ENCODE measurements around the gene SARM1. TPM values are rescaled to one million over a fixed set of nuclear protein-coding genes. Genes with fewer than 3 reads are reported as not detected.

Gene SARM1
- total RNA-seq, 2 donors from 2014 or later: 24.4 to 26.1 TPM

DNA sequence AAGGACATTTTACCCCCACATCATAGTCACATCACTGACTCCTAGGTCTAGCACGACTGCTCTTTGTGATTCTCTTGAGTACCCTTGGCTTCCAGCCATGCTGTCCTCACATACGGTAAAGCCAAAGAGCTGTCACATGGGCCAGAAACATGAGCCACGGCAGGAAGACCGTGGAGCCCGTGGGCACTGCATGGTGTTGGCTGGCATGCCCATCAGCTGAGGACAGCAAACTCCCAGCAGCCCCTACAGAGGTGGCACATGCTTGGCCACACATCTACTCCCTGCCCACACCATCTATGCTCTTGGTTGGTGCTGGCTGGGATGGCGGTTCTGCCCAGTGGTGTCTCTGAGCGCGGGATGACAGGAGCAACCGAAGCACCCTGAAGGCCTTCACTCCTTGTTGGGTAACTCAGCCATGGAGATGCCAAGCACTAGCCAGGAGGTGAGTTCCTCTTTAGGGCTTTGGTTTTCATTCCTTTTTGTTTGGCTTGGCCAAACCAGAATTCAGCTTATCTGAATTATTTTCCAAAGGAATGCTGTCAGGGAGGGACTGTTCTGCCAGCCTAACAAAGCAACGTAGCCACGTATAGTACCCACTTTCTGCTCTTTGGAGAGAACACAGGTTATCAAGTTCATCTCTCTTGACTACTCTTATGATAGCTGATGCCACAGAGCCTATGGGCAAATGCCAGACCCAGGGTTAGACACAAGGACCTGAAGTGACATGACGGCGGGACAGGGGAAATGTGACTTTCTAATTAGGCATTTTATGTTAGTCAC, 25.9 kb upstream of the SARM1 start:
- no peak overlapping the region for H3K27ac Mint-ChIP-seq
- no peaks in the 10 kb centered on the region for H3K27me3 Mint-ChIP-seq
- ATAC-seq (no peak), DNase-seq (no peak)
- H3K4me3 Mint-ChIP-seq: no peak overlapping the region
- no peaks in the 10 kb centered on the region for H3K4me1 Mint-ChIP-seq
- H3K36me3 Mint-ChIP-seq (ENCODE audit: low read depth): peaks cover 3% of the 10 kb centered on the region
- H3K9me3 ChIP-seq (ENCODE audit: control insufficient read depth, low read length, poor library complexity, severe bottlenecking): no peaks in the 10 kb centered on the region

GRCh38 chr17:28346199-28346580, 25.3 kb upstream of the SARM1 start:
- Mint-ChIP-seq H3K27ac (no peak overlapping the region), H3K27me3 (no peaks in the 10 kb centered on the region), H3K4me3 (no peak overlapping the region), H3K4me1 (no peaks in the 10 kb centered on the region), H3K36me3 (ENCODE audit: low read depth) (peaks cover 3% of the 10 kb centered on the region)
- no peaks in the 10 kb centered on the region for H3K9me3 ChIP-seq (ENCODE audit: control insufficient read depth, low read length, poor library complexity, severe bottlenecking)
- DNase-seq (no peak), ATAC-seq (no peak)

DNA sequence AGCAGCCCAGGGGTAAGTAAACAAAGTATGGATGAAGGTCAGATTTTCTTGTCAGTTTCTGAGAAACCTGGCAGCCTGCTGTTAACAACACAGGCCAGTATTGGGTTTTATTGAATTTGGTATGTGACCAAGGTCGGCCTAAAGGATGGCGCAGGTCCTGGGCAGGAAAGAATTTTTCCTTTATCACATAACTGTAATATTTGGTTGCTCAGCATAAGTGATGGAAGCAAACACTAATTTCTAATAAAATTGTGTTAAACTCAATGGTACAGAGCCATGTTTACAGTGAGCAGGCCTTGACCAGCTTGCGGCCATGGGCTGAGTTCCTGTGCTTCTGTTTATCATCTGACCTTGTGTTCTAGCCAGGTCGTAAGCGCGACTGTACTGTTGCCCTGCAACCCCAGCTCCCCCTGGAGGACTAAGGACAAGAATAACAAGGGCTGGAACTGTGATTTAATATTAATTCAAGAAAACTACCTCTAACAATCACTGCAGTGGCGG, 24.7 kb upstream of the SARM1 start:
- no peak overlapping the region for H3K4me3 Mint-ChIP-seq
- no peaks in the 10 kb centered on the region for H3K4me1 Mint-ChIP-seq
- H3K36me3 Mint-ChIP-seq (ENCODE audit: low read depth): peaks cover 3% of the 10 kb centered on the region
- ATAC-seq: no peak
- no peaks in the 10 kb centered on the region for H3K27me3 Mint-ChIP-seq
- DNase-seq: no peak
- no peaks in the 10 kb centered on the region for H3K9me3 ChIP-seq (ENCODE audit: control insufficient read depth, low read length, poor library complexity, severe bottlenecking)
- no peak overlapping the region for H3K27ac Mint-ChIP-seq

DNA sequence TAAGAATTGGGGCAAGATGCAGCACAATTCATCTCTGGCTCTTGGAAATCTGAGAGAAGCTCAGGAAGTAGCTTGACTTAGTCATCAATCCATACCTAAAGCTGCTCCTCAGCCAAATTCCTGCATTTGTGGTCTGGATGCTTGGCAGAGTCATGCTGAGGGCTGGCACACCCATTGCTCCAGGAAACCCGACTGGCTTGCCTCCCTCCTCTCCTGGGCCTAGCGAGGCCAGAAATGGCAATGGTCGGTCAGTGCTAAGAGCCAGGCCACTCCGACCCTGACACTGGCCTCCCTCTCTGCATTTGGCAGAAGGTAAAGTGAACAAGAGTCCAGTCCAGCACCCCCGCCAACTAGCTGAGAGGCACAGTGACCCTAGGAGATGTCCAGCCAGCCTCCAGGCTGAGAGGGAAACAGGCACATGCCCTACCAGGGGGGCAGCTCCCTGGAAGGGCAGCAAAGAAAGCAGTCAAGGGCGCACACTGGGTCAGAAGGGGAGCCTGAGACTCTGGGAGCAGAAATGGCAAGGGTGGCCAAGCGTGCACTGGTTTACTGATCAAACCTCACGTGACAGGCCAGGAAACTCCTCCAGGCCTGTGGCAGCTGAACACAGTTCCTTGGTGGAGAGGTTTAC, 24.1 kb upstream of the SARM1 start:
- ATAC-seq (no peak), DNase-seq (no peak)
- H3K9me3 ChIP-seq (ENCODE audit: control insufficient read depth, low read length, poor library complexity, severe bottlenecking): no peaks in the 10 kb centered on the region
- no peaks in the 10 kb centered on the region for H3K27me3 Mint-ChIP-seq
- H3K4me1 Mint-ChIP-seq: no peaks in the 10 kb centered on the region
- H3K27ac Mint-ChIP-seq: no peak overlapping the region
- H3K36me3 Mint-ChIP-seq (ENCODE audit: low read depth): peaks cover 3% of the 10 kb centered on the region
- no peak overlapping the region for H3K4me3 Mint-ChIP-seq

GRCh38 chr17:28348979-28349378, 22.5 kb upstream of the SARM1 start:
- no peak for DNase-seq
- H3K36me3 Mint-ChIP-seq (ENCODE audit: low read depth): peaks cover 3% of the 10 kb centered on the region
- H3K9me3 ChIP-seq (ENCODE audit: control insufficient read depth, low read length, poor library complexity, severe bottlenecking): no peaks in the 10 kb centered on the region
- H3K27me3 Mint-ChIP-seq: no peaks in the 10 kb centered on the region
- H3K27ac Mint-ChIP-seq: no peak overlapping the region
- H3K4me1 Mint-ChIP-seq: no peaks in the 10 kb centered on the region
- ATAC-seq: no peak
- no peak overlapping the region for H3K4me3 Mint-ChIP-seq

DNA sequence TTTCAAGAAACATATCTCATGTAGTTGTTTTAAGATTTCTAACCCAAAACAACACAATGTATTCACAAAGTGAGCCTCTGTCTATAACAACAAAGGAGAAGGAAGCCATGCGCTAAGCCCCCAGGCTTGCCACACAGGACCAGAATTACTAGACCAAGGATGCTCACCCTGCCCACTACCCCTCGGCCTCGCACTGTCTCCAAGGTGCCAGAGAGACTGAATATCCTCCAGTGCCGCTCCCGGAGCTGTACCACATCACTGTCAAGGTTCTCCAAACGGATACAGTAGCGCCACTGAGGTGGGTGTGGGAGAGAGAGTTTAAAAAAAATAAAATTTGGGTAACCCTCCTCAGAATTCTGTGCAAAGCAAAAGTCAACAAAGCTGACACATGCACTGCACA, 21.2 kb upstream of the SARM1 start:
- peaks cover 2% of the 10 kb centered on the region for H3K4me1 Mint-ChIP-seq
- ATAC-seq (no peak), DNase-seq (no peak)
- peak overlapping the region; percentile 32 for H3K27ac Mint-ChIP-seq
- no peak overlapping the region for H3K4me3 Mint-ChIP-seq
- H3K36me3 Mint-ChIP-seq (ENCODE audit: low read depth): peaks cover 3% of the 10 kb centered on the region
- H3K27me3 Mint-ChIP-seq: no peaks in the 10 kb centered on the region
- no peaks in the 10 kb centered on the region for H3K9me3 ChIP-seq (ENCODE audit: control insufficient read depth, low read length, poor library complexity, severe bottlenecking)

DNA sequence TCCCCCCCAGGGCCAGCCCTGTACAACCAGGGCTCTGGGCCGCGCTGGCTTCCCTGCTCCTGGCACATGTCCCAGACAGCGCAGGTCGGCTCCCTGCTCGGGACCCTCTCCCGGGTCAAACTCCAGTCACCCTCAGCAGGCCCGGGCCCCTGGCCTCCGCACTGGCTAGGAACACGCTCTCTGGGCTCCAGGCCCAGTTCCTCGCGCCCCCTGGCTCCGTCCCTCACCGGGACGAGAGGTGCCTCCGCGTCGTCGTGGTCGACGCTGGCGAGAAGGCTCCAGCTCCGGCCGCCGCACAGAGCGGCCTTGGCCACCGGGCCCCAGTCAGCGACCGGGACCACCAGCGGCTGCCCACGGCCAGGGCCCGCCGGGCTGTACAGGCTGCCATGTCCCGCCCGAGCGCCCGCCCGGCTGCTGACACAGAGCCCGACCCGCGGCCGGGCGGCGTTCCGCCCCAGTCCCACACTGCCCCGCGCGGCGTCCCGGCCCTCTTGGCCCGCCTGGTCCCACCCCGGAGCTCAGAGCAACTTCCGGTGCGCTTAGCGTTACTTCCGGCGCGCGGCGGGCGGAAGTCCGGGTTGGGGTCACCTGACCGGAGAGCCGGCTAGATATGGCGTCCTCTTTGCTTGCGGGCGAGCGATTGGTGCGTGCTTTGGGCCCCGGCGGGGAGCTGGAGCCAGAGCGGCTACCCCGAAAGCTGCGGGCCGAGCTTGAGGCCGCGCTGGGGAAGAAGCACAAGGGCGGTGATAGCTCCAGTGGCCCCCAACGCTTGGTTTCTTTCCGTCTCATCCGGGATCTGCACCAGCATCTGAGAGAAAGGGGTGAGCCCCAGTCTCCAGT, 14.2 kb upstream of the SARM1 start, which contains the start of gene POLDIP2:
POLDIP2 (minus strand) TSS at position 467 of the 840 bp plus-strand sequence; CDS start at position 388, 79 bp downstream.
- no peaks in the 10 kb centered on the region for H3K27me3 Mint-ChIP-seq
- peak within 1 kb of the TSS; percentile 94 for H3K4me3 Mint-ChIP-seq
- peaks cover 26% of the 10 kb centered on the region for H3K4me1 Mint-ChIP-seq
- H3K27ac Mint-ChIP-seq: peak within 1 kb of the TSS; percentile 94
- no peaks in the 10 kb centered on the region for H3K36me3 Mint-ChIP-seq (ENCODE audit: low read depth)
- H3K9me3 ChIP-seq (ENCODE audit: control insufficient read depth, low read length, poor library complexity, severe bottlenecking): no peaks in the 10 kb centered on the region
- ATAC-seq (peak; percentile 99), DNase-seq (peak; percentile 94 to 96 (median 94))

DNA sequence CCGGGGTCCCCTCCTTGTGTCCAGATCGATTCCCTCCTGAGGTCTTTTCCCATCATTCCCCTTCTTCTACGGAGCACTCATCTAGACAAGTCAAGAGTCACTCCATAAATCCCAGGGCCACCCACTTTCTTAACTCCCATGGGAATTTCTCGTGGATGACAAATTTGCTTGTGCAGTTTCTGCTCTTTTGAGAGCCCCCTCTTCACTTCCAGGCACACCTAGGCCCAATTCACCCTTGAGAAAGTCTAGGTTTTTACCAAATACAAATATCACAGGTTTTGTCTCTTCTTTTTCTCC, 13.6 kb upstream of the SARM1 start:
- H3K27ac Mint-ChIP-seq: peak overlapping the region; percentile 94
- H3K9me3 ChIP-seq (ENCODE audit: control insufficient read depth, low read length, poor library complexity, severe bottlenecking): no peaks in the 10 kb centered on the region
- peaks cover 26% of the 10 kb centered on the region for H3K4me1 Mint-ChIP-seq
- peak overlapping the region; percentile 94 for H3K4me3 Mint-ChIP-seq
- ATAC-seq (no peak), DNase-seq (no peak)
- H3K27me3 Mint-ChIP-seq: no peaks in the 10 kb centered on the region
- no peaks in the 10 kb centered on the region for H3K36me3 Mint-ChIP-seq (ENCODE audit: low read depth)

GRCh38 chr17:28363186-28363585, 8.3 kb upstream of the SARM1 start:
- no peak overlapping the region for H3K4me3 Mint-ChIP-seq
- no peak for ATAC-seq
- H3K27me3 Mint-ChIP-seq: no peaks in the 10 kb centered on the region
- H3K27ac Mint-ChIP-seq: no peak overlapping the region
- H3K9me3 ChIP-seq (ENCODE audit: control insufficient read depth, low read length, poor library complexity, severe bottlenecking): no peaks in the 10 kb centered on the region
- no peaks in the 10 kb centered on the region for H3K36me3 Mint-ChIP-seq (ENCODE audit: low read depth)
- peaks cover 3% of the 10 kb centered on the region for H3K4me1 Mint-ChIP-seq
- no peak for DNase-seq

DNA sequence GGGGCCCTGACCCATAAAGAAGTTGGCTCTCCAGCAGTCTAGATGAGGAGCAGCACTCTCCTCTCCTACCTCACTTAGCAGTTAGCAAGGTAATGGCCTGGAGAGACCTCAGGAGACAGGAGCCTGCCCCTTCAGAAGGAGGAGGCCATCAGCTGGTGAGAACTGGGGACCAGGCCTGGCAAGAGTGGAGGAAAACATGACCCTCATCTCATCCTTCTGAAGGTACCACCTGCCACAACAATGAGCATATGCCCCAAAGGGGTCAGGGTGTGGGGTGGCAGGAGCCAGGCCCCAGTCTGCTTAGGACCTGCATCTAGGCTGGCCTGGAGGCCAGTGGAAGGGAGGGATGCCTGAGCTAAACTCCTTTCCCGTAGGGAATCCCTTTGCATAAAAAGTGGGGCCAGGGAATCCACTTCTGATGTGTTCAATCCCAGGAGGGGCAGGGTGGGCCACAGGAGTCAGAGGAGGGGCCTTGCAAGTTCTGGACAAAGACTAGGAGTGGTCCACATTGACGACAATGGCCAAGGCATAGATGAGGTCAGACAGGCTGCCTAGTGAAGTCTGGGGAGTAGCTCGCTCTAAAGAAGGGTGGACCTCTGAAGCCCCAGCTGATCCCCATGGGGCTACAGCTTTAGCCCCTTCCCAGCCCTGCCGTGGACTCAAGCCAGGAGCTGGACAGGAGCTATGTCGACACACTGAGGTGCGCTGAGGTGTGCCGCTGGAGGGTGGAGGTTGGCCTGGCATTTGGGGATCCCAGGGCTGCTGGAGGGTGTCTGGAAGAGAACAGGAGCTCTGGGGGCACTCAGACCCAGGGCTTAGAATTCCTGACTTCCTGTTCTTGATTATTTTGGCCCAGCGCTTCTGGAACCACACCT, 7.5 kb upstream of the SARM1 start:
- H3K27me3 Mint-ChIP-seq: no peaks in the 10 kb centered on the region
- no peak overlapping the region for H3K4me3 Mint-ChIP-seq
- H3K4me1 Mint-ChIP-seq: no peaks in the 10 kb centered on the region
- DNase-seq (no peak), ATAC-seq (no peak)
- no peak overlapping the region for H3K27ac Mint-ChIP-seq
- H3K36me3 Mint-ChIP-seq (ENCODE audit: low read depth): no peaks in the 10 kb centered on the region
- no peaks in the 10 kb centered on the region for H3K9me3 ChIP-seq (ENCODE audit: control insufficient read depth, low read length, poor library complexity, severe bottlenecking)

DNA sequence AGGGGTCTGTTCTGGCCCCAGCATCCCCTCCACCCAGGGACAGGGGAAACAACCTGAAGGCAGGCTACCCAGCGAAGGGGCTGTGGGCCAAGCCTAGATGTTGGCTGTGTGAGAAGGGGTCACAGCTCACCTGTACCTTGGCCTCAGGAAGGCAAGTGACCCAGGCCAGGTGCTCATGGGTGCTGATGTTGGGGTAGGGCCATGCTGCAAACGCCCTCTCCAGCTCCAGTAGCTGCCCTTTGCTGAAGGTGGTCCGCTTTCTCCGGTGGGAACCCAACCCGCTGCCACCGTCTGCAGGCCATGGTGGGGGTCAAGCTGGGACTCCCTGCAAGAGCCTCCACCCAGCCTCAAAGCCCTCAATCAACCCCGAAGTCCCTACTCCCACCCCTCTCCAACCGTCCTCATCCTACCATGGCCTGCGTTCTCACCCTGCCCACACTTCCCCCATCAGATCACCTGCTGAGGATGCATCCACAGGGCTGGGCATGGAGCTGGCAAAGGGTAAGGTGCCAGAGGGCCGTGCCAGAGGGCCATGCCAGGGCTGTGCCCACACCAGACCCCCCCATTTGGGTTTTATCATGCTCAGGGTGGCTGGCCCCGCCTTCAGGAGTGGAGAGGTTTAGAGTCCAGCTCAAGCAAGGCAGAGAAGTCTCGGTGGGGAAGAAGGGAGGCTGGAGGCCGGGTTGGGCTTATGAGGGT, 6.7 kb upstream of the SARM1 start, which contains the start of gene SEBOX:
SEBOX (minus strand) TSS at position 535 of the 699 bp plus-strand sequence; CDS start at position 487, 48 bp downstream.
- ATAC-seq (no peak), DNase-seq (no peak)
- Mint-ChIP-seq H3K36me3 (ENCODE audit: low read depth) (no peaks in the 10 kb centered on the region), H3K27me3 (no peaks in the 10 kb centered on the region), H3K4me1 (no peaks in the 10 kb centered on the region), H3K4me3 (no peak within 1 kb of the TSS), H3K27ac (no peak within 1 kb of the TSS)
- H3K9me3 ChIP-seq (ENCODE audit: control insufficient read depth, low read length, poor library complexity, severe bottlenecking): no peaks in the 10 kb centered on the region

GRCh38 chr17:28365487-28365886, 6.0 kb upstream of the SARM1 start:
- H3K9me3 ChIP-seq (ENCODE audit: control insufficient read depth, low read length, poor library complexity, severe bottlenecking): no peaks in the 10 kb centered on the region
- ATAC-seq: no peak
- Mint-ChIP-seq H3K27ac (no peak overlapping the region), H3K27me3 (no peaks in the 10 kb centered on the region), H3K36me3 (ENCODE audit: low read depth) (no peaks in the 10 kb centered on the region), H3K4me3 (no peak overlapping the region), H3K4me1 (no peaks in the 10 kb centered on the region)
- no peak for DNase-seq
